HCT116 (cell line): ENCODE results near the gene C2CD3. TPM values are rescaled to one million over a fixed set of nuclear protein-coding genes. Genes with fewer than 3 reads are reported as not detected.

Source experiments
- ATAC-seq: fragments of 200-7000 bp; cut with Tn5 transposase; 2 replicates; pipeline ENCODE4 v1.9.1; 2020; ENCODE audit warnings: mild to moderate bottlenecking, moderate library complexity
- BruUV-seq: library from RNA; stranded (reverse); fragments of 400-500 nt; replicated peaks from 2 replicates; lab custom pipeline; 2021; lab: Mats Ljungman, UMichigan
- CTCF ChIA-PET: fragments of 300-600 bp; sonication (Branson Sonifier 250); formaldehyde crosslinking; loops from one replicate; lab custom pipeline; 2021; ENCODE audit warnings: antibody characterized with exemption; lab: Charles Lee
- POLR2A ChIA-PET: fragments of 300-600, 350-600 bp; sonication (Branson Sonifier 250); formaldehyde crosslinking; loops from one replicate; lab custom pipeline; 2021; ENCODE audit warnings: antibody characterized with exemption; lab: Charles Lee
- RAD21 ChIA-PET, 2 experiments: fragments of 300-600 bp; sonication (Branson Sonifier 250); formaldehyde crosslinking; loops; one replicate each; lab custom pipeline; 2023; ENCODE audit warnings: low total read pairs in 2 of 2; ENCODE audit not compliant: uncharacterized antibody in 2 of 2, unreplicated experiment in 2 of 2, low non-redundant PET in 1 of 2; lab: Charles Lee
- DNase-seq: peaks from one replicate; pipeline ENCODE4 v3.0.0-alpha.2; 2010; ENCODE audit warnings: low read depth, low spot score
- H2AFZ ChIP-seq: fragments of 200-600 bp; shearing (Covaris generic), sonication (generic); 2 replicates; pipeline ENCODE4 v1.6.1; 2017; ENCODE audit warnings: low read depth, mixed run types, mixed read lengths, antibody characterized with exemption, low read length; ENCODE audit not compliant: poor library complexity, severe bottlenecking
- H3K27ac ChIP-seq: 2 replicates; pipeline ENCODE4 v1.5.1; 2012; ENCODE audit warnings: low read depth, low read length
- H3K27me3 ChIP-seq: fragments of 200-600 bp; sonication (generic); 2 replicates; pipeline ENCODE4 v1.6.1; 2016; ENCODE audit warnings: mixed run types, low read length, mixed read lengths; ENCODE audit not compliant: insufficient read depth
- H3K36me3 ChIP-seq, 2 experiments: fragments of 200-500 bp in 1 of 2; fragments of 200-600 bp in 1 of 2; sonication (Bioruptor generic) in 1 of 2; sonication (generic) in 1 of 2; 2 replicates each; pipeline versions ENCODE4 v1.5.1 to v1.6.1; 2014 to 2016; ENCODE audit warnings: low read length in 2 of 2, inconsistent platforms in 1 of 2, mixed read lengths in 1 of 2, mixed run types in 1 of 2; ENCODE audit not compliant: insufficient read depth in 2 of 2, control insufficient read depth in 1 of 2
- H3K4me1 ChIP-seq, 2 experiments: fragments of 200-600 bp in 1 of 2; sonication (generic) in 1 of 2; 2 replicates each; pipeline versions ENCODE4 v1.5.1 to v1.6.1; 2012 to 2017; ENCODE audit warnings: low read length in 2 of 2, inconsistent platforms in 1 of 2, mild to moderate bottlenecking in 1 of 2, mixed read lengths in 1 of 2, mixed run types in 1 of 2, moderate library complexity in 1 of 2; ENCODE audit not compliant: insufficient read depth in 2 of 2, control insufficient read depth in 1 of 2
- H3K4me2 ChIP-seq: fragments of 200-600 bp; sonication (generic); 2 replicates; pipeline ENCODE4 v1.6.1; 2017; ENCODE audit warnings: mixed run types, low read length, mixed read lengths
- H3K4me3 ChIP-seq, 2 experiments: fragments of 200-600 bp in 1 of 2; sonication (generic) in 1 of 2; replicated peaks in 1 of 2; 2 replicates each; pipeline ENCODE4 v1.5.1; 2011 to 2016; ENCODE audit warnings: low read length in 2 of 2, control low read depth in 1 of 2, low read depth in 1 of 2, mild to moderate bottlenecking in 1 of 2, mixed read lengths in 1 of 2, mixed run types in 1 of 2
- H3K79me2 ChIP-seq: fragments of 200-600 bp; sonication (generic); 2 replicates; pipeline ENCODE4 v1.6.1; 2017; ENCODE audit warnings: mild to moderate bottlenecking, mixed run types, low read length, moderate library complexity, mixed read lengths; ENCODE audit not compliant: insufficient read depth
- H3K9ac ChIP-seq: fragments of 200-600 bp; sonication (generic); 2 replicates; pipeline ENCODE4 v1.6.1; 2016; ENCODE audit warnings: low read length, mixed read lengths
- H3K9me2 ChIP-seq: fragments of 200-600 bp; sonication (generic), shearing (Covaris generic); 2 replicates; pipeline ENCODE4 v1.6.1; 2017; ENCODE audit warnings: mixed run types, mild to moderate bottlenecking, moderate library complexity; ENCODE audit not compliant: insufficient read depth
- H3K9me3 ChIP-seq, 2 experiments: fragments of 200-500 bp in 1 of 2; fragments of 200-600 bp in 1 of 2; sonication (Bioruptor generic) in 1 of 2; sonication (generic) in 1 of 2; 2 replicates each; pipeline ENCODE4 v1.6.1; 2014 to 2017; ENCODE audit warnings: low read length in 2 of 2, mixed read lengths in 2 of 2, inconsistent platforms in 1 of 2, low read depth in 1 of 2, mild to moderate bottlenecking in 1 of 2, mixed run types in 1 of 2, moderate library complexity in 1 of 2; ENCODE audit not compliant: control insufficient read depth in 1 of 2, insufficient read depth in 1 of 2
- H4K20me1 ChIP-seq: fragments of 200-600 bp; sonication (generic), shearing (Covaris generic); 2 replicates; pipeline ENCODE4 v1.6.1; 2017; ENCODE audit warnings: mixed run types, mild to moderate bottlenecking, moderate library complexity; ENCODE audit not compliant: insufficient read depth
- ELF1 ChIP-seq: IDR thresholded peaks from 2 replicates; pipeline ENCODE4 v1.6.1; 2012; ENCODE audit warnings: low read depth, borderline replicate concordance
- EZH2 ChIP-seq: fragments of 200-600 bp; sonication (generic); IDR thresholded peaks from 2 replicates; pipeline ENCODE4 v1.6.1; 2017; ENCODE audit warnings: antibody characterized with exemption, mixed run types
- EZH2phosphoT487 ChIP-seq: fragments of 200-600 bp; IDR thresholded peaks from 2 replicates; pipeline ENCODE4 v1.6.1; 2018; ENCODE audit warnings: antibody characterized with exemption, borderline replicate concordance
- JUND ChIP-seq: IDR thresholded peaks from 2 replicates; pipeline ENCODE4 v1.6.1; 2012
- POLR2A ChIP-seq: IDR thresholded peaks from 2 replicates; pipeline ENCODE4 v1.7.0; 2011; ENCODE audit warnings: borderline replicate concordance; ENCODE audit not compliant: insufficient read depth, insufficient read length; ENCODE audit errors: extremely low read depth
- RAD21 ChIP-seq: IDR thresholded peaks from 2 replicates; pipeline ENCODE4 v1.6.1; 2012; ENCODE audit warnings: low read depth, mild to moderate bottlenecking
- SIN3A ChIP-seq: IDR thresholded peaks from 2 replicates; pipeline ENCODE4 v1.6.1; 2012; ENCODE audit warnings: low read depth
- SP1 ChIP-seq: IDR thresholded peaks from 2 replicates; pipeline ENCODE4 v1.6.1; 2012; ENCODE audit warnings: low read depth
- TCF7L2 ChIP-seq: IDR thresholded peaks from 2 replicates; pipeline ENCODE4 v1.7.0; 2011; ENCODE audit warnings: borderline replicate concordance, inconsistent platforms; ENCODE audit not compliant: insufficient read depth, insufficient read length; ENCODE audit errors: extremely low read depth
- ZFX ChIP-seq: fragments of 450-650 bp; IDR thresholded peaks from 2 replicates; pipeline ENCODE4 v1.6.1; 2017
- intact Hi-C: fragments of 100-400 bp; cut with micrococcal nuclease; formaldehyde crosslinking; loops from 2 replicates; pipeline ENCODE4 v1.10.0; 2022
- total RNA-seq: library from RNA; stranded (reverse); gene quantifications from one replicate; pipeline ENCODE4 v1.2.1, GENCODE V29; 2021; ENCODE audit not compliant: unreplicated experiment
- TF ChIP-seq, protein P1 (sequence below): IDR thresholded peaks from 2 replicates; pipeline ENCODE4 v1.6.1; 2012; ENCODE audit warnings: low read depth
- TF ChIP-seq, protein P2 (sequence below), 3 experiments: fragments of 200-600 bp in 1 of 3; sonication (generic) in 1 of 3; IDR thresholded peaks in 2 of 3; conservative IDR thresholded peaks in 1 of 3; 2 replicates each; pipeline ENCODE4 v1.5.1; 2012 to 2017; ENCODE audit warnings: low read depth in 2 of 3, low read length in 2 of 3, antibody characterized with exemption in 1 of 3, borderline replicate concordance in 1 of 3, control low read depth in 1 of 3, mild to moderate bottlenecking in 1 of 3, mixed read lengths in 1 of 3, mixed run types in 1 of 3, moderate library complexity in 1 of 3; ENCODE audit not compliant: insufficient read depth in 1 of 3
- TF ChIP-seq, protein P3 (sequence below): IDR thresholded peaks from 2 replicates; pipeline ENCODE4 v1.6.1; 2011; ENCODE audit warnings: mild to moderate bottlenecking, low read length, moderate library complexity; ENCODE audit not compliant: insufficient replicate concordance; ENCODE audit errors: extremely low read depth
- TF ChIP-seq, protein P4 (sequence below): IDR thresholded peaks from 2 replicates; pipeline ENCODE4 v1.6.1; 2012

Gene C2CD3
- total RNA-seq, 1 experiment from 2014 or later = 30.6 TPM

DNA sequence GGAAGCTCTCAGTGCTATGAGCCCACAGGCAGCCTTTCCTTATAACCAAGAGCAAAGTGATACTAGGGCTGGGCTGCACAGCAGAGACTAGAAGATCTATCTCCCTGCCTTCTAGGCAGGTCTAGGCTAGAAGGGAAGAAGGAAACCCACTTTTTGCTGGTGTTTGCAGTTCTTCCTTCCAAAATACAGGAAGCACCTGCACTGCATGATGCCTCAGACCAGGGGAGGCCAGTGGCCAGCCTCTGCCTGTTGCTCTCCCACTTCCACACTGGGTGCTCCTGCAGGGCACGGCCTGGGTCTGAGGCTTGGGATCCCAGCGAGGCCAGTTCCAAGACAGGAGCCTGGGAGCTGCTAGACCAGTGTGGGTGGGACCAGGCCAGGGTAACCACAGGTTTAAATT, 155.9 kb downstream of the C2CD3 start:
- H3K4me1 ChIP-seq = no peaks in the 10 kb centered on the region
- DNase-seq (no peak), ATAC-seq (no peak)
- H3K27me3 ChIP-seq = no peaks in the 10 kb centered on the region
- no peaks in the 10 kb centered on the region for H3K9me3 ChIP-seq
- no peak overlapping the region for H3K27ac ChIP-seq
- H3K9ac ChIP-seq = no peak overlapping the region
- no peaks in the 10 kb centered on the region for H3K79me2 ChIP-seq
- no TSS peak for BruUV-seq
- ChIA-PET RAD21 (no interaction called here), POLR2A (no interaction called here), CTCF (no interaction called here)
- intact Hi-C loops = no loop called here
- H3K9me2 ChIP-seq = no peaks in the 10 kb centered on the region
- no peak for TF ChIP-seq TCF7L2
- TF ChIP-seq, protein P1, sequence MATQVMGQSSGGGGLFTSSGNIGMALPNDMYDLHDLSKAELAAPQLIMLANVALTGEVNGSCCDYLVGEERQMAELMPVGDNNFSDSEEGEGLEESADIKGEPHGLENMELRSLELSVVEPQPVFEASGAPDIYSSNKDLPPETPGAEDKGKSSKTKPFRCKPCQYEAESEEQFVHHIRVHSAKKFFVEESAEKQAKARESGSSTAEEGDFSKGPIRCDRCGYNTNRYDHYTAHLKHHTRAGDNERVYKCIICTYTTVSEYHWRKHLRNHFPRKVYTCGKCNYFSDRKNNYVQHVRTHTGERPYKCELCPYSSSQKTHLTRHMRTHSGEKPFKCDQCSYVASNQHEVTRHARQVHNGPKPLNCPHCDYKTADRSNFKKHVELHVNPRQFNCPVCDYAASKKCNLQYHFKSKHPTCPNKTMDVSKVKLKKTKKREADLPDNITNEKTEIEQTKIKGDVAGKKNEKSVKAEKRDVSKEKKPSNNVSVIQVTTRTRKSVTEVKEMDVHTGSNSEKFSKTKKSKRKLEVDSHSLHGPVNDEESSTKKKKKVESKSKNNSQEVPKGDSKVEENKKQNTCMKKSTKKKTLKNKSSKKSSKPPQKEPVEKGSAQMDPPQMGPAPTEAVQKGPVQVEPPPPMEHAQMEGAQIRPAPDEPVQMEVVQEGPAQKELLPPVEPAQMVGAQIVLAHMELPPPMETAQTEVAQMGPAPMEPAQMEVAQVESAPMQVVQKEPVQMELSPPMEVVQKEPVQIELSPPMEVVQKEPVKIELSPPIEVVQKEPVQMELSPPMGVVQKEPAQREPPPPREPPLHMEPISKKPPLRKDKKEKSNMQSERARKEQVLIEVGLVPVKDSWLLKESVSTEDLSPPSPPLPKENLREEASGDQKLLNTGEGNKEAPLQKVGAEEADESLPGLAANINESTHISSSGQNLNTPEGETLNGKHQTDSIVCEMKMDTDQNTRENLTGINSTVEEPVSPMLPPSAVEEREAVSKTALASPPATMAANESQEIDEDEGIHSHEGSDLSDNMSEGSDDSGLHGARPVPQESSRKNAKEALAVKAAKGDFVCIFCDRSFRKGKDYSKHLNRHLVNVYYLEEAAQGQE = no peak
- no peak for TF ChIP-seq SIN3A
- no peak for TF ChIP-seq RAD21
- TF ChIP-seq POLR2A = no peak
- TF ChIP-seq, protein P2, sequence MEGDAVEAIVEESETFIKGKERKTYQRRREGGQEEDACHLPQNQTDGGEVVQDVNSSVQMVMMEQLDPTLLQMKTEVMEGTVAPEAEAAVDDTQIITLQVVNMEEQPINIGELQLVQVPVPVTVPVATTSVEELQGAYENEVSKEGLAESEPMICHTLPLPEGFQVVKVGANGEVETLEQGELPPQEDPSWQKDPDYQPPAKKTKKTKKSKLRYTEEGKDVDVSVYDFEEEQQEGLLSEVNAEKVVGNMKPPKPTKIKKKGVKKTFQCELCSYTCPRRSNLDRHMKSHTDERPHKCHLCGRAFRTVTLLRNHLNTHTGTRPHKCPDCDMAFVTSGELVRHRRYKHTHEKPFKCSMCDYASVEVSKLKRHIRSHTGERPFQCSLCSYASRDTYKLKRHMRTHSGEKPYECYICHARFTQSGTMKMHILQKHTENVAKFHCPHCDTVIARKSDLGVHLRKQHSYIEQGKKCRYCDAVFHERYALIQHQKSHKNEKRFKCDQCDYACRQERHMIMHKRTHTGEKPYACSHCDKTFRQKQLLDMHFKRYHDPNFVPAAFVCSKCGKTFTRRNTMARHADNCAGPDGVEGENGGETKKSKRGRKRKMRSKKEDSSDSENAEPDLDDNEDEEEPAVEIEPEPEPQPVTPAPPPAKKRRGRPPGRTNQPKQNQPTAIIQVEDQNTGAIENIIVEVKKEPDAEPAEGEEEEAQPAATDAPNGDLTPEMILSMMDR (IDR thresholded peaks at IDR 0.05 in 2 of 3, conservative IDR thresholded peaks at IDR 0.05 in 1 of 3; ENCODE audit: borderline replicate concordance in 1 of 3, insufficient read depth in 1 of 3, low read depth in 2 of 3, low read length in 2 of 3) = no peak
- no peak for TF ChIP-seq JUND
- no peak for TF ChIP-seq ZFX
- TF ChIP-seq SP1 = no peak
- TF ChIP-seq EZH2phosphoT487 = no peak
- TF ChIP-seq, protein P3, sequence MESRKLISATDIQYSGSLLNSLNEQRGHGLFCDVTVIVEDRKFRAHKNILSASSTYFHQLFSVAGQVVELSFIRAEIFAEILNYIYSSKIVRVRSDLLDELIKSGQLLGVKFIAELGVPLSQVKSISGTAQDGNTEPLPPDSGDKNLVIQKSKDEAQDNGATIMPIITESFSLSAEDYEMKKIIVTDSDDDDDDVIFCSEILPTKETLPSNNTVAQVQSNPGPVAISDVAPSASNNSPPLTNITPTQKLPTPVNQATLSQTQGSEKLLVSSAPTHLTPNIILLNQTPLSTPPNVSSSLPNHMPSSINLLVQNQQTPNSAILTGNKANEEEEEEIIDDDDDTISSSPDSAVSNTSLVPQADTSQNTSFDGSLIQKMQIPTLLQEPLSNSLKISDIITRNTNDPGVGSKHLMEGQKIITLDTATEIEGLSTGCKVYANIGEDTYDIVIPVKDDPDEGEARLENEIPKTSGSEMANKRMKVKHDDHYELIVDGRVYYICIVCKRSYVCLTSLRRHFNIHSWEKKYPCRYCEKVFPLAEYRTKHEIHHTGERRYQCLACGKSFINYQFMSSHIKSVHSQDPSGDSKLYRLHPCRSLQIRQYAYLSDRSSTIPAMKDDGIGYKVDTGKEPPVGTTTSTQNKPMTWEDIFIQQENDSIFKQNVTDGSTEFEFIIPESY = no peak
- TF ChIP-seq EZH2 = no peak
- no peak for TF ChIP-seq ELF1
- TF ChIP-seq, protein P4, sequence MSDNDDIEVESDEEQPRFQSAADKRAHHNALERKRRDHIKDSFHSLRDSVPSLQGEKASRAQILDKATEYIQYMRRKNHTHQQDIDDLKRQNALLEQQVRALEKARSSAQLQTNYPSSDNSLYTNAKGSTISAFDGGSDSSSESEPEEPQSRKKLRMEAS = no peak
- no peak overlapping the region for H3K4me3 ChIP-seq
- no peaks in the 10 kb centered on the region; a peak in 1 of 4 replicates for H3K36me3 ChIP-seq
- H4K20me1 ChIP-seq = no peaks in the 10 kb centered on the region
- H3K4me2 ChIP-seq = no peak overlapping the region
- no peak overlapping the region for H2AFZ ChIP-seq
